ENCODE measurements around the gene REV1.
"Not testable (repeated sequence)": the region's sequence is repeated elsewhere in the genome, so short reads cannot be mapped to it uniquely, and the experiment has no call there.

The REV1 gene

DNA sequence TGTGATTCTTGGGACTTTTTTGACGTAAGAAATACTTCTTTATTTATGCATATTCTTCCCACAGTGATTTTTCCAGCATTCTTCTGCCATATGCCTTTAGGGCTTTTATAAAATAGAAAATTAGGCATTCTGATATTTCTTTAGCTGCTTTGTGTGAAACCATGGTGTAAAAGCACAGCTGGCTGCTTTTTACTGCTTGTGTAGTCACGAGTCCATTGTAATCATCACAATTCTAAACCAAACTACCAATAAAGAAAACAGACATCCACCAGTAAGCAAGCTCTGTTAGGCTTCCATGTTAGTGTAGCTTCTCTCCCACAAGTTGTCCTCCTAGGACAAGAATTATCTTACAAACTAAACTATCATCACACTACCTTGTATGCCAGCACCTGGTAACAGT lies 90.0 kb downstream of the REV1 start:
- no peak for DNase-seq

DNA sequence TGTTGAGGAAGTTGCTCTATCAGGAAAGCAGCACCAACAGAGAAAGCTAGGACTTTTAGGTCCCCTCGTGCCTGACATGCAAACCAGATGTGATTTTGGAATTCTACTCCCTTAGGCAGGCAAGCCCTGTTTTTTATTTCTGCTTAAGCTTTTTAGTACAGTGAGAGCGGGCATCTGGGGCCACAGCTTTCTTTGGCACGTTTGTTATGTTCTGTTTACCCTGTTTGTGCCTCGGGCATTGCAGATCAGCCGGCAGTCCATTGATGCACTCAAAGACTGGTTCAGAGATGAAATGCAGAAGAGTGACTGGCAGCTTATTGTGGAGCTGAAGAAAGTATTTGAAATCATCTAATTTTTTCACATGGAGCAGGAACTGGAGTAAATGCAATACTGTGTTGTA lies 90.8 kb downstream of the REV1 start:
- no peak for DNase-seq

DNA sequence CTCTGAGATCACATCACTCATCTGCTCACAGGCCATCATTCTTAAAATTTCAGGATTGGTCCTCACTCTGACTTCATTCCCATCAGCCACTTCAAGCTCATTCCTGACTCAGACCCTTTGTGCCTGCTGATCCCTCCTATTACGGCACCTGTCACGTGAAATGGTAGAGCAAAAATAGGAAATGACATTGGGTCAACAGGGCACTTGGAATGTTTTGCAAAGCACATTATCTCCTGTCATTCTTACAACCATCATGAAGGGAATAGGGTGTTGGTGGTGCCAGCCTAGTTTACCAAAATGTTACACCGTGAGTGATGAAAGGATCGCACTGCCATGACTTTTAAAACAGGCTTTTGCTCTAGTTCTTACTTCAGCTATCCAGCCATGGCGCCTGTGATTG lies 91.5 kb downstream of the REV1 start:
- DNase-seq: no peak

DNA sequence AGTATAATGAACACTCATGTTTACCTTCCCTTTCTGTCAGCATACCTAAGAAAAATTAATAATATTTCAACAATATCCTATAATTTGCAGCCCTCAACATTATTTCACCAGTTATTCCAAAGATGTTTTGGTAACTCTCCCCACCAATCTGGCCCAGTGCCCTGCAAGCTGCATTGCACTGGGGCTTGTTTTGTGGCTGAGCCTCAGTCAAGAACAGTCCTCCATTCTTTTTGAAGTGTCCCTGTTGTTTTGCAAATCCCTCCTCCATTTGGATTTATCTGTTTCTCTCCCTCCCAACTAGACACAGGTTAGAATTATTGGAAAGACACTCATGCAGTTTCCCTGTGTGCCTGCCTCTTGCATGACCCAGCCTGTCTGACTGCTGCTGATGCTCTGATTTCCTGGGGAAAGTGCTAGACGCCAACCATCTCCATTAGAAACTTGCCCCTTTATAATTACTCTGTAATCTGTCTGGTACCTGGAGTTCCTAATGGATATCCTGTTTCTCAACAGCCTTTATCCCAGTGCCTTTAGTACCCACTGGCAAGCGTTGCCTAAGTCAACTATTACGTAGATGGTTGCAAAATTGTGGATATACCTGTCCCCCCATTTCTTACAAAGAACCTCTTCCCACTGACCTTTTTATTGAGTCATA lies 92.4 kb downstream of the REV1 start:
- no peak for DNase-seq

DNA sequence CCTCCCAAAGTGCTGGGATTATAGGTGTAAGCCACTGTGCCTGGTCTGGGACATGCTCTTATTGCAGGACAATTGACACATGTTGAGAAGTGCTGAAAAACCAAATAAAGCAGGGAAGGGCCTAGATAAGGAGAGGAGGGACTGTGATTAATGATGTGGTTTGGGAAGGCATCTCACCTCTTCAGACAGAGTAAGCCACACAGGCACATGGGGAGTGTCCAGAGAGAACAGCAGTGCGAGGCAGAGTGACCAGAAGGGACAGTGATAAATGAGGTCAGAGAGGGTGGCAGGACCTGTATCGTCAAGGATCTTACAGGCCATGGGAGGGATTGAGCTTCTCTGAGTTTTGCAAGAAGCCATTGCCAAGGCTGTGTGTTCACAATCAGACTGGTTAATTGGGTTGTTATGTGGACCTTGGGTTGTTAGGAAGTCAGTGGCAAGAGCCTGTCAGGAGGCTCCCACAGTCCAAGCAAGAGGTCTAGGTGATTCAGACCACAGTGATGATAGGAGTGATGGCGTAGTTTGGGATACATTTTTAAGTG lies 94.2 kb downstream of the REV1 start:
- no peak for DNase-seq

DNA sequence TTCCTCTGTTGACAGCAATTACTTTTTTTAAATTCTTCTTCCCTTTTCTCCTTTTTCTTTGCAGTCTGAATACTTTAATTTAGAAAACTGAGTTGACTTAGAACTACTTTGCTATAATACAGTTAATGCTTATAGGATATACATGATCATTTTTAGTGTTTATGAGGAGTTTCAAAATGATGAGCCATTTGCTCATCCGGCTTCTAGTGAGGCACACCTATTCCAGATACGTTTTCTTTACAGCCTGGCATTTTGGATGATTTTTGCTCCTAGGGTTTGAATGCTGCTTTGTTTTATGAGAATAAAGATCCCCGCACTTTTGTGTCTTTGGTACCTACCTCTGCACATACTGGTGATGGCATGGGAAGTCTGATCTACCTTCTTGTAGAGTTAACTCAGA lies 99.9 kb downstream of the REV1 start:
- no peak for DNase-seq

DNA sequence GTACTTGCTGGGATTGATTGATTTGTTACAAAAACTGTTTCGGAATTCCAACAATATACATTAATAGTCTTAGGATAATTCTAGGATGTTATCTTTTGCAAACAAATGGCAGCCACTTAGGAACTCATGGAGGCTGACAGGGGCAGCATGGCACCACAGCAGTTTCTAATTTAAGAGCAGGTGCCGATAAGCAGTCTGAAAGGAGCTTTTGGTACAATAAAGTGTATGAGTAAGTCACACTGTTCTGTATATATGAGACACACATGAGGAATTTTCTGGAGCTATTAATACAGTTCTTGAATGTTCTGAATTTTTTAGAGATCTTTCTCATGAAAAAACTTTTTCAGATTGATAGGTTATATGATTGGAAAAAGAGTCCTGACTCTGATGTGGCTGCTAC lies 100.4 kb downstream of the REV1 start:
- DNase-seq: no peak

DNA sequence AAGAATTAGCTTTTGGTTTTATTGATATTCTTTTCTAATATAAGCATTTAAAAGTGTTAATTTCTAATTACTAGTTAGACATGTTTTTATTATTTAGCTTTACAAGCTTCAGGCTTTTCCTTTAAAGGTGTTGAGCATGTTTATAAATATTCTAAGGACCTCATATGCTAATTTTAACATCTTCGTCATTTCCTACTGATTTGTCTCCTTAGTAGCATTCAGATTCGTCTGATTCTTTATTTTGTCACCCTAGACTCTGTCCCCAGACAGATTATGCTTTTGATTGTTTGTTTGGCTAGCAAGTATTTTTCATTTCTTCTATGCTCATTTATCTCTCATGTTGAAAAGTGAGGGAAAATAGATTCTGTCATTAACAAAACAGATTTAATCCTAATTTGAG lies 100.9 kb downstream of the REV1 start:
- no peak for DNase-seq

DNA sequence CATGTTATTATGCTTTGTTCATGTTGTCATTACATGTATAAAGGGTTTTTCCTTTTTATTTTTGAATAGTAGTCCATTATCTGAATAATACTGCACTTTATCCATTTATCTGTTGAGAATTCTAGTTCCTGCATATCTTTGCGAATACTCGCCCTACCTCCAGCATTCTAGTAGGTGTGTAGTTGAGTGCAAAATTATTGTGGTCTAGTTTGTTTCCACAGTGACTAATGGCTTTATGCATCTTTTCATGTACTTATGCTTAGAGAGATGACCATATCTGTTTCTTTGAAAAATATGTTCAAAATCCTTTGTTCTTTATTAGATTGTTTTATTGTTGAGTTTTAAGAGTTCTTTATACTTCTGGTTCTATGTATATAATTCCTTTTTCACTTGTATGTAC lies 103.8 kb downstream of the REV1 start:
- no peak for DNase-seq

DNA sequence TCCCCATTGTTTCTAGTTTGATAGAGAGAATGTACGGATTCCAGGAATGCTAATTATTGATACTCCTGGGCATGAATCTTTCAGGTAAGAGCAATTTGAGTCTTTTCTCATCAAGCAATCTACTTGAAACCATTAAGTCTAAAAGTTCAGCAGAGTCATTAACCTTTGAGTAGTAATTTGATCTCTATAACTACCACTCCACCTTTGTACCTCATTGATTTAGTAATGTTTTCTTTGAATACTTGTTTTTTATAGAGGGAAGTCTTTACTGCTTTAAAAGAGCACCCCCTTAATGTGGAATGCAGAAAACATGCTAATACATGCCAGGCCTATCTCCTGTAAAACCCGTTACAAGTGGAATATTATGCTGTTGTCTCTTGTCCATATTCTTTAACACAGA lies 107.7 kb downstream of the REV1 start:
- no peak for DNase-seq

DNA sequence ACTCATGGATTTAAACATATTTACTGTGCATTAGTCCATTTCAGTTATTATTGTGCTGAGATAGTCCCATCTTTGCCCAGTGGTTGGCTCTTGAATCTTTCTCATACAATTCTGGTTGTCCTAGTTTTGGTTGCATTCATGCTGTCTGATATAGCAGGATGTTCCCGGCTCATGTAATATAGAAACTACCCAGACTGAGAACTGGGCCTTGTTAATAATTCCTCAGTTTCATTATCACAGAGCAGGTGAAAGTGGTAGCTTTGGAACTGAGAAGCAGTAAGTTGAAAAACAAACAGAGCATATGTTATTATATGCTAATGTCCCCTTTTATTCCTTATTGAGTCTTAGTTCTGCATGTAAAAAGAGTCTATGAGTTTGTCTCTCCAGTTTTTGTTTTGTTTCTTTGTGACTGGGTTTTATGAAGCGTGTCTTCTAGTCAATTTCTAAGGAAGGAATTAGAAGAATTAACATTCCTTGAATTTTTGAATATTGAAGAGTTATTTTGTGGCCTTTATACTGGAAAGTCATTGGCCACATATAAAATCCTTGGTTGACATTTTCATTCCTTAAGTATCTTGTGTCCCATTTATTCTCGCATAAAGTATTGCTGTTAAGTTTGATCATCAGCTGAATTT lies 109.3 kb downstream of the REV1 start:
- no peak for DNase-seq

DNA sequence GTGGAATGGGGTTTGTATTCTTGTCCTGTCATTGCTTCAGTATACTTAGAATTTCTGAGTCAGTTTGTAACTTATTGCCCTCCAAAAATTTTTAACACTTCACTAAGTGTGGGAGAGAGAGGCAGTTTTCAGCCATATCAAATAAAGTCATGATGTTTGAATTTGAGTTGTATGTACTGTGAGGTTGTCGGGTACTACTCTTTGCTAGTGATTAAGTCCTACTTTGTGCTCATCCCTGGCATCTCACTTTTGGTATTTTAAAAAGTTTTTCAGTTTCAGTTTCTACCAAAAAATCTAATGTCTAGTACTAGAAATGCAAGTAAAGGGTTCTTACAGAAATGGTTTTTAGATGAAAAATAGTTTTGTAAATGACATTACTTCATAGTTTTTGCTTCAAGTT lies 111.9 kb downstream of the REV1 start:
- DNase-seq: no peak

DNA sequence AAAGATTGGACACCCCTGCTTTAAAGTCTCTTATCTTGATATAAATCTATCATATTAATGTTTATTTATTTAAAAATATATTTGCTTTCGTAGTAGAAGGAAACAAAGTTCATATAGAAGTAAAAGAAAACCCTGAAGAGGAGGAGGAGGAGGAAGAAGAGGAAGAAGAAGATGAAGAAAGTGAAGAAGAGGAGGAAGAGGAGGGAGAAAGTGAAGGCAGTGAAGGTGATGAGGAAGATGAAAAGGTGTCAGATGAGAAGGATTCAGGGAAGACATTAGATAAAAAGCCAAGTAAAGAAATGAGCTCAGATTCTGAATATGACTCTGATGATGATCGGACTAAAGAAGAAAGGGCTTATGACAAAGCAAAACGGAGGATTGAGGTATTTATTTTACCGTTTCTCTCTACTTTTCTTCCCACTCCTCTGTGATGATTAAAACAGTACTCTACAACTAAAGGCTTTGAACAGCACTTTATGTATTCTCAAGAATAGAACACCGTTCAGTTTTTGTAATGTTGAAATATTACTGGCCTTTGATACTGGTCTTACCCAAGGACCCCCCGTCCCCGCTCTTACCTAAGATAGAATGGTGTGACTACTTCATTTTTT lies 113.5 kb downstream of the REV1 start:
- DNase-seq: no peak

DNA sequence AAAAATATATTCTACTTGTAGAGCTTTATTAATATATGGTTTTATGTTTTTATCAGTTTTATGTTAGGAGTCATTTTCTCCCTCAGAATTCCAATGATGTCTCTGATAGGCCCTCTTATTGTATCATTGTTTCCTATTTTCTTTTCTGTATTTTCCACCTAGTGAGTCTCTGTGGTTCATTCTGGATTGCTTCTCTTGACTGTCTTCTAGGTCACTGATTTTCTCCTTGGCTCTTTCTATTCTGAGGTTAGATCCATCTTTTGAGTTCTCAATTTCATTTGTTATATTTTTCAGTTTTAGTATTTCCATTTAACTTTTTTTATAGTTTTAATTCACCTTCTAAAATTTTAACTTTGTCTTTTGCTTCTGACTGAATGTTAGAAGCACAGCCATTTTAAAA lies 115.1 kb downstream of the REV1 start:
- no peak for DNase-seq

DNA sequence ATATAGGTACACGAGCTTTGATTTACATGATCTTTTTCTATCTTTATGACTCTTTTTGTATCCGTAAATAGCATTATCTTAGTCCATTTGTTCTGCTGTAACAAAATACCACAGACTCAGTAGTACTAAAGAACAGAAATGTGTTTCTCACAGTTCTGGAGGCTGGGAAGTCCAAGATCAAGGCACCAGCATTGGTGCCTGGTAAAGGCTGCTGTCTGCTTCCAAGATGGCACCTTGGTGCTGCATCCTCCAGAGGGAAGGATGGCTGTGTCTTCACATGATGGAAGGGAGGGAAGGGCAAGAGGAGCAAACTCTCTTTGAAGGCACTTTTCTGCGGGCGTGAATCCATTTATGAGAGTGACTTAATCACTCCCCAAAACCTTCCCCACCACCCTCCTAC lies 116.7 kb downstream of the REV1 start:
- no peak for DNase-seq

DNA sequence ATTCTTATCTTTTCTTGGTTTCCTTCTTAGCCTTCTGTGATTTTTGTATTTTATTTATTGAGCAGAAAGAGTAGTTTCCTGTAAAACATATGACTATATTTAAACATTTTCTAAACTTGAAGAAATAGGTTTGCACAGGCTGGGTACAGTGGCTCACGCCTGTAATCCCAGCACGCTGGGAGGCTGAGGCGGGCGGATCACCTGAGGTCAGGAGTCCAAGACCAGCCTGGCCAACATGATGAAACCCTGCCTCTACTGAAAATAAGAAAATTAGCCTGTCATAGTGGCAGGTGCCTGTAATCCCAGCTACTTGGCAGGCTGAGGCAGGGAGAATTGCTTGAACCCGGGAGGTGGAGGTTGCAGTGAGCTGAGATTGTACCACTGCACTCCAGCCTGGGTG lies 121.0 kb downstream of the REV1 start:
- DNase-seq: not testable (repeated sequence)

DNA sequence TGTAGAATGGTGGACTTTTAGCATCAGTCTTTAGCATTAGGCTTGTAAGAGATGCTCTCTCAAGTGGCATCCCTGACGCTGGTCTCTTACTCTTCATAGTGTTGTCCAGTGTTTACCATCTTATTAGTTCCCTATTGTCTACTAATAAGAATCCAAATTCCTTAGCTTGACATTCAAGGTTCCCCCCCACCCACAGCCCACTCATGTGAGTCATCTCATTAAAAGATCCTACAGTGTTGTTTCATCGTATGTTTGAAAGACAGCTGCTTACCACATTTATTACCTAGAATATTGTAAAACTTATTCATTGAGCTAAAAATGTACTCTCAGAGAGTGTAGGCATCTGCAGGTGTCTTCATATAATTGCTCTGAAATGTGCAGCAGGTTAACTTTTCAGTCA lies 124.2 kb downstream of the REV1 start:
- DNase-seq: no peak

DNA sequence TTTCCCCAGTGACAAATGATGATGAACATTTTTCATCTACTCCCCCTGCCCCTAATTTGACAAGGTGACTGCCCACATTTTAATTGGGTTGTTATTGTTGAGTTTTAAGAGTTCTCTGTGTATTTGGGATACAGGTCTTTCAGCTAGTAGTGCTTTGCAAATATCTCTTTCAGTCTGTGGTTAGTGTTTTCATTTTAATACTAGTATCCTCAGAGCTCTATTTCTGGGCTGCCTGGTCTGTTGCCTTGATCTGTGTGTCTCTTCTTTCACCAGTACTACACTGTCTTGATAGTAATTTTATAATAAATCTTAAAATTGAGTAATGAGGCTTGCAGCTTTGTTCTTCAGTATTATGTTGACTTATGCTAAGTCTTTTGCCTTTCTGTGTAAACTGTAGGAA lies 133.0 kb downstream of the REV1 start:
- no peak for DNase-seq

DNA sequence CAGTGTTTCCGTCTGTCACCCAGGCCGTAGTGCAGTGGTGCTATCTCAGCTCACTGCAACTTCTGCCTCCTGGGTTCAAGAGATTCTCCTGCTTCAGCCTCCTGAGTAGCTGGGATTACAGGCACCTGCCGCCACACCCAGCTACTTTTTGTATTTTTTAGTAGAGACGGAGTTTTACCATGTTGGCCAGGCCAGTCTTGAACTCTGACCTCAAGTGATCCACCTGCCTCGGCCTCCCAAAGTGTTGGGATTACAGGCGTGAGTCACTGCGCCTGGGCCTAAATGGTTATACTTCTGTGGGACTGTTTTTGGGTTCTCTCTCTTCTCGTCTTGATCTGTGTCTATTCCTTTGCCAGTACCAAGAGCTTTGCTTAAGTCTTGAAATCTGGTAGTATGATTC lies 135.0 kb downstream of the REV1 start:
- DNase-seq: not testable (repeated sequence)

DNA sequence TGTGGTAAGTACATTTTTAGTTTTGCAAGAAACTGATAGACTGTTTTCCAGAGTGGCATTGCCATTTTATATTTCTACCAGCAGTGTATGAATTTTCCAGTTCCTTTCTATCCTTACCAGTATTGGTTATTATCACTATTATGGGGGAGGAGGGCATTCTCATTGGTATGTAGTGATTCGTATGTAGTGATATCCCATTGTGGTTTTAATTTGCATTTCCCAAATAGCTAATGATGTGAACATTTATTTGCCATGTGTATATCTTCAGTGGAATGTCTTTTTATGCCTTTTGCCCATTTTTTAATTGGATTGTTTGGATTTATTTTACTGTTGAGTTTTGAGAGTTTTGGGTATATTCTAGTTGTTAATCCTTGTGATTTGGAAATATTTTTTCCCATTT lies 135.7 kb downstream of the REV1 start:
- no peak for DNase-seq
